CD4-positive, CD25-positive, alpha-beta regulatory T cell (primary cell): ENCODE measurements around the gene UBL4B. TPM values are rescaled to one million over a fixed set of nuclear protein-coding genes. Genes with fewer than 3 reads are reported as not detected.

ENCODE experiments used
- ATAC-seq, 2 donors: fragments of 150-1000 bp; cut with Tn5 transposase; one replicate each; pipeline ENCODE4 v1.10.0; 2021; ENCODE audit warnings: low read depth in 2 of 2, moderate number of reproducible peaks in 2 of 2, moderate library complexity in 1 of 2
- DNase-seq, 3 donors: peaks; one replicate each; pipeline versions ENCODE4 v3.0.0 to v3.0.0-alpha.2; 2012 to 2022; ENCODE audit warnings: mixed read lengths in 1 of 3
- H3K27ac ChIP-seq: one replicate; pipeline ENCODE4 v1.7.0; 2013; ENCODE audit warnings: mild to moderate bottlenecking, low read length; ENCODE audit not compliant: insufficient read depth, poor library complexity, severe bottlenecking
- H3K27me3 ChIP-seq: one replicate; pipeline ENCODE4 v1.7.0; 2013; ENCODE audit warnings: low read length; ENCODE audit not compliant: control insufficient read depth, insufficient read depth
- H3K36me3 ChIP-seq: one replicate; pipeline ENCODE4 v1.7.0; 2013; ENCODE audit warnings: mild to moderate bottlenecking, low read length, moderate library complexity; ENCODE audit not compliant: control insufficient read depth, insufficient read depth
- H3K4me1 ChIP-seq: 2 replicates; pipeline ENCODE4 v1.7.0; 2013; ENCODE audit warnings: mild to moderate bottlenecking, low read length; ENCODE audit not compliant: insufficient read depth, control insufficient read depth, poor library complexity, severe bottlenecking
- H3K4me3 ChIP-seq: one replicate; pipeline ENCODE4 v1.7.0; 2013; ENCODE audit warnings: low read depth, mild to moderate bottlenecking, low read length, moderate library complexity
- H3K9me3 ChIP-seq, 2 experiments: 1 replicate in 1 of 2; 2 replicates in 1 of 2; pipeline ENCODE4 v1.7.0; 2013; ENCODE audit warnings: low read length in 2 of 2, mild to moderate bottlenecking in 1 of 2, moderate library complexity in 1 of 2; ENCODE audit not compliant: control insufficient read depth in 2 of 2
- H3K27ac Mint-ChIP-seq, 3 donors: one replicate each; pipeline ENCODE4 v1.8.0; 2020 to 2022; ENCODE audit warnings: mild to moderate bottlenecking in 3 of 3, mixed read lengths in 3 of 3, moderate library complexity in 2 of 3
- H3K27me3 Mint-ChIP-seq: one replicate; pipeline ENCODE4 v1.8.0; 2022; ENCODE audit warnings: mild to moderate bottlenecking, mixed read lengths
- H3K36me3 Mint-ChIP-seq: one replicate; pipeline ENCODE4 v1.8.0; 2020; ENCODE audit warnings: mixed read lengths
- H3K4me1 Mint-ChIP-seq, 4 donors: one replicate each; pipeline ENCODE4 v1.8.0; 2020 to 2022; ENCODE audit warnings: mixed read lengths in 4 of 4, mild to moderate bottlenecking in 1 of 4
- H3K4me3 Mint-ChIP-seq, 4 donors: one replicate each; pipeline ENCODE4 v1.8.0; 2020 to 2022; ENCODE audit warnings: mild to moderate bottlenecking in 4 of 4, mixed read lengths in 4 of 4, moderate library complexity in 3 of 4
- H3K9me3 Mint-ChIP-seq, 7 donors: one replicate each; pipeline ENCODE4 v1.8.0; 2020 to 2022; ENCODE audit warnings: mixed read lengths in 7 of 7, mild to moderate bottlenecking in 3 of 7, moderate library complexity in 2 of 7
- polyA plus RNA-seq, 4 donors: library from polyadenylated mRNA; unstranded; fragments of 300-500 nt; fragmentation: Illumina TruSeq; gene quantifications; one replicate each; pipeline ENCODE4 v1.2.3, GENCODE V29; 2021
- total RNA-seq: library from RNA; stranded (reverse); gene quantifications from one replicate; pipeline ENCODE4 v1.2.3, GENCODE V29; 2022

UBL4B gene
- total and polyA plus RNA-seq, 5 donors from 2014 or later, result not detected

- no peak for DNase-seq
- H3K27me3 Mint-ChIP-seq, result peaks cover 54% of the 10 kb centered on the region
- H3K9me3 Mint-ChIP-seq, result peaks cover 0 to 2% (median 0%) of the 10 kb centered on the region in 7 donors
- Histone ChIP-seq H3K27ac (no peak overlapping the region), H3K4me1 (no peaks in the 10 kb centered on the region), H3K27me3 (peaks cover 35% of the 10 kb centered on the region), H3K36me3 (no peaks in the 10 kb centered on the region), H3K9me3 (peaks cover 0 to 3% of the 10 kb centered on the region in 2 experiments), H3K4me3 (no peak overlapping the region)
- H3K36me3 Mint-ChIP-seq, result no peaks in the 10 kb centered on the region
- H3K4me1 Mint-ChIP-seq, result peaks cover 0 to 7% (median 0%) of the 10 kb centered on the region in 4 donors
- H3K4me3 Mint-ChIP-seq, result no peak overlapping the region
- ATAC-seq, result no peak
- H3K27ac Mint-ChIP-seq, result no peak overlapping the region
Observed at GRCh38 chr1:110152133-110152785, 40.0 kb downstream of the UBL4B start.

- no peak overlapping the region for H3K4me3 Mint-ChIP-seq
- Histone ChIP-seq H3K9me3 (peaks cover 0 to 3% of the 10 kb centered on the region in 2 experiments), H3K27me3 (peaks cover 34% of the 10 kb centered on the region), H3K4me3 (no peak overlapping the region), H3K4me1 (no peaks in the 10 kb centered on the region), H3K36me3 (no peaks in the 10 kb centered on the region), H3K27ac (no peak overlapping the region)
- no peak for ATAC-seq
- no peak for DNase-seq
- no peak overlapping the region for H3K27ac Mint-ChIP-seq
- no peaks in the 10 kb centered on the region for H3K36me3 Mint-ChIP-seq
- peaks cover 54% of the 10 kb centered on the region for H3K27me3 Mint-ChIP-seq
- peaks cover 0 to 2% (median 0%) of the 10 kb centered on the region in 7 donors for H3K9me3 Mint-ChIP-seq
- H3K4me1 Mint-ChIP-seq, result peaks cover 0 to 7% (median 0%) of the 10 kb centered on the region in 4 donors
Observed at GRCh38 chr1:110153407-110153950, 41.2 kb downstream of the UBL4B start.

- Histone ChIP-seq H3K4me1 (no peaks in the 10 kb centered on the region), H3K27me3 (peaks cover 25% of the 10 kb centered on the region), H3K36me3 (no peaks in the 10 kb centered on the region), H3K4me3 (no peak overlapping the region), H3K9me3 (peaks cover 0 to 3% of the 10 kb centered on the region in 2 experiments), H3K27ac (no peak overlapping the region)
- Mint-ChIP-seq H3K36me3 (no peaks in the 10 kb centered on the region), H3K4me3 (no peak overlapping the region), H3K9me3 (peaks cover 0 to 2% (median 0%) of the 10 kb centered on the region in 7 donors), H3K27ac (no peak overlapping the region), H3K4me1 (no peaks in the 10 kb centered on the region), H3K27me3 (peaks cover 54% of the 10 kb centered on the region)
- ATAC-seq (no peak), DNase-seq (peak in 2 of 3 donors; percentile 24 to 31)
Observed at GRCh38 chr1:110155878-110156522, 43.8 kb downstream of the UBL4B start.

- no peak overlapping the region for H3K4me3 Mint-ChIP-seq
- Histone ChIP-seq H3K4me1 (no peaks in the 10 kb centered on the region), H3K27ac (no peak overlapping the region), H3K4me3 (no peak overlapping the region), H3K9me3 (peaks cover 0 to 3% of the 10 kb centered on the region in 2 experiments), H3K36me3 (no peaks in the 10 kb centered on the region), H3K27me3 (peaks cover 20% of the 10 kb centered on the region)
- H3K4me1 Mint-ChIP-seq, result no peaks in the 10 kb centered on the region
- H3K9me3 Mint-ChIP-seq, result peaks cover 0 to 3% (median 0%) of the 10 kb centered on the region in 7 donors
- H3K27me3 Mint-ChIP-seq, result peaks cover 37% of the 10 kb centered on the region
- no peaks in the 10 kb centered on the region for H3K36me3 Mint-ChIP-seq
- ATAC-seq, result no peak
- no peak overlapping the region for H3K27ac Mint-ChIP-seq
- DNase-seq, result no peak
Observed at GRCh38 chr1:110158261-110158660, 46.0 kb downstream of the UBL4B start.

- H3K4me1 ChIP-seq, result no peaks in the 10 kb centered on the region
- DNase-seq, result no peak
- Mint-ChIP-seq H3K4me3 (no peak overlapping the region), H3K27ac (no peak overlapping the region), H3K9me3 (peaks cover 0 to 4% (median 0%) of the 10 kb centered on the region in 7 donors), H3K4me1 (no peaks in the 10 kb centered on the region), H3K27me3 (peaks cover 28% of the 10 kb centered on the region), H3K36me3 (no peaks in the 10 kb centered on the region)
- no peaks in the 10 kb centered on the region for H3K36me3 ChIP-seq
- H3K9me3 ChIP-seq, result peaks cover 0 to 3% of the 10 kb centered on the region in 2 experiments
- no peak for ATAC-seq
- H3K4me3 ChIP-seq, result no peak overlapping the region
- no peak overlapping the region for H3K27ac ChIP-seq
- H3K27me3 ChIP-seq, result peaks cover 16% of the 10 kb centered on the region
Observed at GRCh38 chr1:110159168-110159567, 46.9 kb downstream of the UBL4B start.

GRCh38 chr1:110160538-110161100 lies 48.4 kb downstream of the UBL4B start:
- ATAC-seq (no peak), DNase-seq (no peak)
- no peak overlapping the region for H3K4me3 ChIP-seq
- no peaks in the 10 kb centered on the region for H3K4me1 Mint-ChIP-seq
- H3K36me3 Mint-ChIP-seq, result no peaks in the 10 kb centered on the region
- H3K27me3 ChIP-seq, result peaks cover 13% of the 10 kb centered on the region
- H3K36me3 ChIP-seq, result no peaks in the 10 kb centered on the region
- no peaks in the 10 kb centered on the region for H3K4me1 ChIP-seq
- peaks cover 0 to 4% (median 0%) of the 10 kb centered on the region in 7 donors for H3K9me3 Mint-ChIP-seq
- H3K9me3 ChIP-seq, result peaks cover 0 to 3% of the 10 kb centered on the region in 2 experiments
- no peak overlapping the region for H3K4me3 Mint-ChIP-seq
- H3K27ac ChIP-seq, result no peak overlapping the region
- H3K27me3 Mint-ChIP-seq, result peaks cover 14% of the 10 kb centered on the region
- peak overlapping the region in 1 of 3 donors; percentile 39 for H3K27ac Mint-ChIP-seq

- DNase-seq (no peak), ATAC-seq (no peak)
- Mint-ChIP-seq H3K27ac (no peak overlapping the region), H3K4me1 (no peaks in the 10 kb centered on the region), H3K36me3 (no peaks in the 10 kb centered on the region), H3K9me3 (peaks cover 0 to 4% (median 0%) of the 10 kb centered on the region in 7 donors), H3K4me3 (no peak overlapping the region), H3K27me3 (peaks cover 12% of the 10 kb centered on the region)
- H3K9me3 ChIP-seq, result no peaks in the 10 kb centered on the region
- peaks cover 12% of the 10 kb centered on the region for H3K27me3 ChIP-seq
- H3K4me3 ChIP-seq, result no peak overlapping the region
- no peaks in the 10 kb centered on the region for H3K36me3 ChIP-seq
- no peaks in the 10 kb centered on the region for H3K4me1 ChIP-seq
- no peak overlapping the region for H3K27ac ChIP-seq
Observed at GRCh38 chr1:110161165-110161564, 48.9 kb downstream of the UBL4B start.
